HG03378 (cell line): ENCODE results near the gene CCDC88B.

Experiments used
- ATAC-seq: cut with Tn5 transposase; IDR thresholded peaks from one replicate; pipeline ENCODE4 v1.9.1; 2021; ENCODE audit warnings: mild to moderate bottlenecking, moderate library complexity; ENCODE audit not compliant: unreplicated experiment

Gene CCDC88B

GRCh38 chr11:64382047-64382446 is 42.0 kb downstream of the CCDC88B start:
- ATAC-seq, result no peak

DNA sequence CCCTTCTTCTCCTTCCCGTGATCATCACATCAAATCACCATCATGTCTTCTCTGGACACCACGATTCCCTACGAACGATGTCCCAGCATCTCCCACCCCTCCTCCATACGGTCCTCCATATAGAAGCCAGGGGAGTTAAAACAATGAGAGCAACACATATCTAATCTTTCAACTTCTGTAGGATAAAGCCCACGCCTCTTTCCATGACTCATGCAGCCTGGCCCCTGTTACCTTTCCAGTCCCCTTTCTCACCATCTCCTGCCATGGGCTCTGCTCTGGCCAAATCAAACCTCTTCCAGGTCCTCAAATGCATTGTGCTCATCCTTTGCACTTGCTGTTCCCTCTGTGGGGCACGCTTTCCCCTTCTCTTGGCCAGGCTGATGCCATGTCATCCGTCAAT is 42.6 kb downstream of the CCDC88B start:
- no peak for ATAC-seq

GRCh38 chr11:64383580-64383979 is 43.6 kb downstream of the CCDC88B start:
- no peak for ATAC-seq

DNA sequence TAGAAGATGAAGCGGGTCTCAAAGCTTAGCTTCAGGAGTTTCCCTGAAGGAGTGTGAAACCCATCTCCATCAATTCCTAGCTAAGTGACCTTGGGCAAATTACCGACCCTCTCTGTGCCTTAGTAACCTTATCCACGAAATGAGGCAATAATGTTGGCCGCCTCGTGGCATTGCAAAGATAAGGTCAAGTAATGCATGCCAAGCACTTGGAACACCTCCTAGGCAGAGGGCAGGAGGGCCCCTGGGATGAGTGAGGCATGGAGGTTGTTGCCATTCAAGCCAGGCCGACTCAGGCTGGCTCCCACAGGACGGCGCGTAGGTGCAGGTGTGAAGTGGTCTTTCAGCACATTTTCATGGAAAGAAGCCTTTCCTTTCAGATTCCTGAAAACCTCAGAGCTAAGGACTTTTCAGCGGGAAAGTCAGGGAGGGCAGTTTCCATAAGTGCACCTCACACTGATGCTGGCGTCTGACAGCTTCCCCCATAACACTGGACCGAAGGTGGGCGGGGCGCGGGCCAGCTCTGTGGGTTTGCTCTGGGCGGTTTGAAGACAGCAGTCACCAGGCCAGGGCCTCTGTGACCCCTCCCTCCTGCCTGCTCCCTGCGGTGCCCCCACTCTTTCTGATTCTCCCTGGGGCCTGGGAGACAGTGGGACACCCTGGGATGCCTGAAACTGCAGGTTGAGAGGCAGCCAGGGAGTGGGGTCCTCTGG is 44.2 kb downstream of the CCDC88B start:
- ATAC-seq, result no peak

- no peak for ATAC-seq
Measured at GRCh38 chr11:64384981-64385944, 45.3 kb downstream of the CCDC88B start.

DNA sequence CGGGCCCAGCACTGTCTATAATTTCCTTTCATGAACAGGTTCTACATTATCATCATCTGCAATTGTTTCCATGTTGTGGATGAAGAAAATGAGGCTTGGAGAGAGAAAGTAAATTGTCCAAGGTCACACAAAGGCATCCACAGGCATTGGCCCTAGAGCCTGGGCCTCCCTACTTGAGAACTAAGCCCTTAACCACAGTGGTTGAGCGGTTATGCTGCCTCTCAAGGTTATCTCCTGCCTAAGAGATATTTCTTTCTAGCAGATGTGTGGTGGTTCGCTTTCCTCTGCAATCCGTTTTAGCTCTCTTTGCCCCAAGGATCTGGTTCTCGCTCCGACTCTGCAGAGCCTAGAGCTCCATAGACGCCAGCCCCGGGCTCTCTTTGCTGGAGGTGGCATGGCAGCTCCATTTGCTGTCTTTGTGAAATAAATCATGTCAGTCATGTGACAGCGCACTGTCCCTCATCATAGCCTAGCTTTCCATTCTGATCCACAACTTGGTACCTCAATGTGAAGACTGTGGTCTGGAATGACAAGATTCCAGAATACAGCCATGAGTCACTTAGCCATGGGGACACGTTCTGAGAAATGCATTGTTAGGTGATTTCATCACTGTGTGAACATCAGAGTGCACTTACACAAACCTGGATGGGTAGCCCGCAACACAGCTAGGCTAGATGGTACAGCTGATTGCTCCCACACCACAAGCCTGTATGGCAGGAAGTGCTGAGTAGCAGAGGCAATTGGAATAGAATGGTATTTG is 46.1 kb downstream of the CCDC88B start:
- ATAC-seq, result no peak

GRCh38 chr11:64387916-64388315 is 47.9 kb downstream of the CCDC88B start:
- ATAC-seq, result no peak

- ATAC-seq, result no peak
Measured at GRCh38 chr11:64388894-64389293, 48.9 kb downstream of the CCDC88B start.

DNA sequence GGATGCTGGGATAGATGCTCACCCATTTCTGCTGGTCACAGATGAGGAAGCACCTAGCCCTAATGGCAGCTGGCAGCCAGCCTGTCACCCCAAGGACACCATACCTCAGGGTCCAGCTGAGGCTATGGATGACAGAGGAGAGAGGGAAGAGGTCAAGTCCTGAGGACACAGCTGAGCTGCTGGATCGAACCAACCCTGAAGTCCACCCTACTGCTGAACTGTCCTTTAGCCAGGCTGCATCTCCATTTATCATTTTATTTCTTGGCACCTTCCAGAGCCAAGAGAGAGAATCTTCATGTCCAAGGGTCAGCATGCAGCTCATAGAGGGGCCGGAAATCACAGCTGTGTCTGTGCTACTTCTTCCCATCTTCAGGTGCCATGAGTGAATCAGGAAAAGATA is 49.8 kb downstream of the CCDC88B start:
- no peak for ATAC-seq

GRCh38 chr11:64390558-64390957 is 50.6 kb downstream of the CCDC88B start:
- ATAC-seq, result no peak

DNA sequence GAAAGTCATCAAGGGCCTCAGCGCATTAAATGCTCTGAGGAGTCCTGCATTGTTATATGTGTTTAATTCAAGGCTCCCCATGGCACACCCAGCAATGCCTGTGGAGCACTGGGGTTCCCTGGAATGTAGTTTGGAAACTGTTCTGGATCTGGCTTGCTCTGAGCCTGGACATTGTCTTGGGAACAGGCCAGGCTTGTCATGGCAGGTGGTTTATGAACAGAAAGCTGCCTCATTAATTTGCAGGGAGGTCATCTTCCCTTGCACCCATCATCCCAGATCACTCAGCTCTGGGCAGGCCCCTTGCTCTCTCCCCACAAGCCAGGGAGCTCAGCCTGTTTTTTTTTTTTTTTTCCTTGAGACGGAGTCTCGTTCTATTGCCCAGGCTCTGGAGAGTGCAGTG is 51.8 kb downstream of the CCDC88B start:
- ATAC-seq, result no peak

GRCh38 chr11:64395545-64396078 is 55.6 kb downstream of the CCDC88B start:
- no peak for ATAC-seq

DNA sequence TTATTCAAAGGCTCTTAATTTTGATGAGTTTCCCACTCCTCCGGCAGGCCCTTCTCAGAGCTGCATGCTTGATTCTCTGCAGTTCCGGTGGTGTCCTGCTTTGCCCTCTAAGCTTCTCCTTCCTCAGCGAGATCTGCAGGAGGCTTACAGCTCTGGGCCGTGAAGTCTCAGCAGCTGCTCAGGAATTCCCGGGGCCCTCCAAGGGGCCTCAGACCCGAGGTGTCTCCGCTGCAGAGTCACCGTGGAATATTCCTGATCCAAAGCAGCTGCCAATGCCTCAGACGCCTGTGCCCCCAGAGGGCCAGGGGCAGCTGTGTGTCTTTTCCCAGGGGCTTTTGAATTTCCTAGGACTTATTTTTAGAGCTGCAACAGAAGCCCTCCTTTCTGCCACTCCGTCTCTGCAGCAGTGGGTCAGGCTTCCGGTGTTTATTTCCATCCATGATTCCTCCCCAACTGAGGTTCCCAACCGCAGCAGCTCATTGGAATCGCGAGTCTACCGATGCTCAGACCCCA is 56.1 kb downstream of the CCDC88B start:
- no peak for ATAC-seq

GRCh38 chr11:64400102-64400501 is 60.1 kb downstream of the CCDC88B start:
- ATAC-seq, result no peak

DNA sequence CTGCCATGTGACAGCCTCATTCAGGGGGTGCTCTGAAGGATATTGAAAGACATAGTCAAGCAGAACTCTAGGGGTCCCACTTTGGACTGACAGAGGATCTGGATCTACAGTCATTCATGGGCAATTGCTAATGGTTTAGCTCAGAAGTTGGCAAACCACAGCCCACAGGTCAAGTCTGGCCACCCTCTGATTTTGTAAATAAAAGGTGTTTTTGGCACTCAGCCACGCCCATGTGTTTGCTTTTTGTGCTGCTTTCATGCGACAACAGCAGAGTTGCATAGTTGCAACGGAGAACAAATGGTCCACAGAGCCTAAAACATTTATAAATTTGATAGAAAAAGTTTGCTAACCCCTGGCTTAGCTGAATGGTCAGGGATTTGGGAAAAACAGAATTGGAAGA is 60.7 kb downstream of the CCDC88B start:
- no peak for ATAC-seq

GRCh38 chr11:64401775-64402174 is 61.8 kb downstream of the CCDC88B start:
- no peak for ATAC-seq

GRCh38 chr11:64403106-64403505 is 63.1 kb downstream of the CCDC88B start:
- ATAC-seq, result no peak

DNA sequence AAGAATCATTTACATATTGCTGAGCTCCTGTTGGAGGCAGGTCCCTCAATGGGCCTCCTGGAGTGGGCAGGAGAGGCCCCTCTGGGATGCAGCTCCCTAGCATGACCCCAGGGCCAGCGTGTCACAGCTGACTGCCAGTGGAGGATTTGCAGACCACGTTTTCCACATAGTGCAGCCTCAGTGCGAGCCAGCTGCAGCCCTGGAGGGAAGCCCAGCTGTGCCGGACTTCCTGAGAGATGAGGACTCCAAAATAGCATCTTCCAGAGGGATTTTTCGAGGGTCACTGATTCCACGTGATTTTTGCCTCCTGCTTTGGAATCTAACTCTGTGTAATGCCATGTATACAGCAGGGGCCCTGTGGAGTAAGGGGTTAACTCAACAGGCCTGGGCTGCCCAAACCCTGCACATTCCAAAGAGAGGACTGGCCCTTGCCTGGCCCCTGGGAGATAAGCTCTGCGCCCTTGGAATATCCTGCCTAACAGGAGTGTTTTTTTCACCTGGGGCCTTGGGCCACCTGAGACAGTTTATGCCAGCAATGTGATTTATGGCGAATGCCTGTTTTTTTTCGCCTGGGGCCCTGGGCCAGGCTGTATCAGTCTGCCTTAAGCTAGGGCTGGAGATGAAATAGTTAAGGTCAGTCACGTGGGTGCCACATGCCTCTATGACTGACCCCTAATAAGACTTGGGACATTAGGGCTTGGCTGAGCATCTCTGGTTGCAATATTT is 66.4 kb downstream of the CCDC88B start:
- no peak for ATAC-seq
